K562 (cell line): ENCODE data around the gene CCDC159. TPM values are rescaled to one million over a fixed set of nuclear protein-coding genes. Genes with fewer than 3 reads are reported as not detected.

ENCODE experiments used
- ARID2 ChIP-seq: fragments of 450-650 bp; IDR thresholded peaks from 2 replicates; pipeline ENCODE4 v1.6.1; 2017; ENCODE audit warnings: antibody characterized with exemption, mild to moderate bottlenecking
- ASH1L ChIP-seq: fragments of 450-650 bp; IDR thresholded peaks from 2 replicates; pipeline ENCODE4 v1.6.1; 2018; ENCODE audit warnings: borderline replicate concordance, mild to moderate bottlenecking, low read depth; ENCODE audit not compliant: partially characterized antibody
- CEBPG ChIP-seq, 3 experiments: fragments of 200-800 bp in 1 of 3; sonication (Bioruptor generic) in 1 of 3; sonication (generic) in 1 of 3; formaldehyde crosslinking in 1 of 3; IDR thresholded peaks in 2 of 3; conservative IDR thresholded peaks in 1 of 3; 2 replicates each; pipeline versions ENCODE4 v1.6.1 to v1.8.0; 2016 to 2022; ENCODE audit warnings: missing compliant biosample characterization in 2 of 3, missing genetic modification characterization in 2 of 3, mild to moderate bottlenecking in 1 of 3, missing genetic modification reagents in 1 of 3
- ERF ChIP-seq: fragments of 450-650 bp; formaldehyde crosslinking; IDR thresholded peaks from 2 replicates; pipeline ENCODE4 v1.4.0; 2020; ENCODE audit warnings: mild to moderate bottlenecking, mixed read lengths
- FIP1L1 ChIP-seq: fragments of 200-400 bp; formaldehyde crosslinking; IDR thresholded peaks from 2 replicates; pipeline ENCODE4 v1.6.1; 2018; ENCODE audit warnings: mild to moderate bottlenecking, low read depth, low read length; ENCODE audit not compliant: poor library complexity, severe bottlenecking
- POLR2AphosphoS5 ChIP-seq: IDR thresholded peaks from 2 replicates; pipeline ENCODE4 v1.6.1; 2011; ENCODE audit warnings: mild to moderate bottlenecking, low read depth, low read length, moderate library complexity; ENCODE audit not compliant: control insufficient read depth, insufficient read depth
- RBM34 ChIP-seq: fragments of 200-400 bp; formaldehyde crosslinking; IDR thresholded peaks from 2 replicates; pipeline ENCODE4 v1.6.1; 2018; ENCODE audit warnings: low read length, borderline replicate concordance; ENCODE audit not compliant: insufficient read depth
- SMAD2 ChIP-seq: fragments of 150-350 bp; IDR thresholded peaks from 2 replicates; pipeline ENCODE4 v1.6.1; 2014; ENCODE audit warnings: low read depth, mild to moderate bottlenecking, low read length
- TAF15 ChIP-seq: fragments of 200-400 bp; formaldehyde crosslinking; IDR thresholded peaks from 2 replicates; pipeline ENCODE4 v1.6.1; 2017; ENCODE audit warnings: mild to moderate bottlenecking, low read depth, low read length, moderate library complexity
- XRCC5 ChIP-seq: fragments of 200-400 bp; formaldehyde crosslinking; IDR thresholded peaks from 2 replicates; pipeline ENCODE4 v1.6.1; 2017; ENCODE audit warnings: low read depth, mild to moderate bottlenecking, low read length
- ZBTB7A ChIP-seq: IDR thresholded peaks from 2 replicates; pipeline ENCODE4 v1.6.1; 2011; ENCODE audit warnings: low read depth, mild to moderate bottlenecking, low read length, moderate library complexity, borderline replicate concordance; ENCODE audit not compliant: control insufficient read depth
- ZNF143 ChIP-seq: sonication (generic); formaldehyde crosslinking; IDR thresholded peaks from 2 replicates; pipeline ENCODE4 v1.9.0; 2022; ENCODE audit warnings: mild to moderate bottlenecking, missing genetic modification reagents
- ZNF165 ChIP-seq: fragments of 250-450 bp; sonication (Bioruptor Pico); IDR thresholded peaks from 2 replicates; pipeline ENCODE4 v1.4.0; 2020; ENCODE audit warnings: borderline replicate concordance
- ZNF263 ChIP-seq: sonication (generic); formaldehyde crosslinking; IDR thresholded peaks from 2 replicates; pipeline ENCODE4 v1.8.0; 2022; ENCODE audit warnings: mild to moderate bottlenecking, missing genetic modification reagents, borderline replicate concordance
- polyA plus RNA-seq, 8 experiments: library from polyadenylated mRNA; depleted of rRNA in 4 of 8; stranded (reverse) in 5 of 8; unstranded in 3 of 8; fragments of >200 nt; fragmentation: Nextera tagmentation in 2 of 8; fragmentation: Illumina TruSeq in 1 of 8; extraction: Ambion mirVana in 2 of 8; extraction: Trizol in 1 of 8; gene quantifications; 2 replicates each; pipeline versions ENCODE4 v1.2.1 to v1.2.3, GENCODE V29; 2011 to 2014; ENCODE audit warnings: inconsistent platforms in 1 of 8, missing spikeins in 1 of 8
- total RNA-seq, 7 experiments: library from RNA; depleted of rRNA in 6 of 7; stranded (reverse); fragments of >200 nt in 6 of 7; fragmentation: Illumina TruSeq in 2 of 7; extraction: Trizol in 2 of 7; gene quantifications; 2 replicates each; pipeline versions ENCODE4 v1.2.1 to v1.2.3, GENCODE V29; 2011 to 2021; ENCODE audit warnings: low replicate concordance in 1 of 7
- TF ChIP-seq, protein P1 (sequence below): IDR thresholded peaks from 3 replicates; pipeline ENCODE4 v1.6.1; 2011; ENCODE audit warnings: borderline replicate concordance, mild to moderate bottlenecking, moderate library complexity; ENCODE audit not compliant: insufficient read length; ENCODE audit errors: extremely low read depth
- TF ChIP-seq, protein P2 (sequence below): sonication (generic); formaldehyde crosslinking; IDR thresholded peaks from 2 replicates; pipeline ENCODE4 v1.8.1; 2023; ENCODE audit warnings: mild to moderate bottlenecking, missing genetic modification reagents, moderate library complexity
- TF ChIP-seq, protein P3 (sequence below): sonication (generic); formaldehyde crosslinking; IDR thresholded peaks from 2 replicates; pipeline ENCODE4 v1.8.0; 2022; ENCODE audit warnings: mild to moderate bottlenecking, missing genetic modification reagents, borderline replicate concordance
- TF ChIP-seq, protein P4 (sequence below): fragments of 450-650 bp; IDR thresholded peaks from 2 replicates; pipeline ENCODE4 v1.6.1; 2016; ENCODE audit warnings: low read depth, mild to moderate bottlenecking, moderate library complexity

Gene CCDC159
- total and polyA plus RNA-seq, 9 of the 15 experiments (the other 6 are each of a cell fraction or from before 2014, with no cell fraction given): 0.68 to 10.1 (median 4.7) TPM

DNA sequence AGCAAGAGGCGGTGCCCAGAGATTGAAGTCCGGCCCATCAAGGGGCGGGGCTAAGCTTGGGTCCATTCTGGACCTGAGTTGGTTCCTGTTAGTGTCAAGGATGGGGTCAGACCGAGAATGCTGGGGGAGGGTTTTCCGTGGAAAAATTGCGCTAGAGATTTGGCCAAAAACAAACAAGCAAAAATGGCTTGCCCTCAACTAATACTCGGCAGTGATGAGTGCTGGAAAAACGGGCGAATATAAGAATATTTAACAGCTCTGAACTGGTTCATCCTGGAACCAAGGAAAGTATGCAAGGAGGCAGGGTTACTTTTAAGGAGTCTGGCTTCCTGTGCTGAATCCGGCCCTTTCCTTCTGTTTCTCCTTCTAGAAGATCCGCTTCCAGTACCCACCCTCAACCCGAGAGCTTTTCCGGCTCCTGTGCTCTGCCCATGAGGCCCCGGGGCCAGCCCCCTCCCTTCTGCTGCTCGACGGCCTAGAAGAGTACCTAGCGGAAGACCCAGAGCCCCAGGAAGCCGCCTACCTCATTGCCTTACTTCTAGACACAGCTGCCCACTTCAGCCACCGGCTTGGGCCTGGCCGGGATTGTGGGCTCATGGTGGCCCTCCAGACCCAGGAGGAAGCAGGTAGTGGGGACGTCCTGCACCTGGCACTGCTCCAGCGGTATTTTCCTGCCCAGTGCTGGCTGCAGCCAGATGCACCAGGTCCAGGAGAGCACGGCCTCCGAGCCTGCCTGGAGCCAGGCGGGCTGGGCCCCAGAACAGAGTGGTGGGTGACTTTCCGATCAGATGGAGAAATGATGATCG is 29.0 kb downstream of the CCDC159 start (continued):
- TF ChIP-seq, protein P1, sequence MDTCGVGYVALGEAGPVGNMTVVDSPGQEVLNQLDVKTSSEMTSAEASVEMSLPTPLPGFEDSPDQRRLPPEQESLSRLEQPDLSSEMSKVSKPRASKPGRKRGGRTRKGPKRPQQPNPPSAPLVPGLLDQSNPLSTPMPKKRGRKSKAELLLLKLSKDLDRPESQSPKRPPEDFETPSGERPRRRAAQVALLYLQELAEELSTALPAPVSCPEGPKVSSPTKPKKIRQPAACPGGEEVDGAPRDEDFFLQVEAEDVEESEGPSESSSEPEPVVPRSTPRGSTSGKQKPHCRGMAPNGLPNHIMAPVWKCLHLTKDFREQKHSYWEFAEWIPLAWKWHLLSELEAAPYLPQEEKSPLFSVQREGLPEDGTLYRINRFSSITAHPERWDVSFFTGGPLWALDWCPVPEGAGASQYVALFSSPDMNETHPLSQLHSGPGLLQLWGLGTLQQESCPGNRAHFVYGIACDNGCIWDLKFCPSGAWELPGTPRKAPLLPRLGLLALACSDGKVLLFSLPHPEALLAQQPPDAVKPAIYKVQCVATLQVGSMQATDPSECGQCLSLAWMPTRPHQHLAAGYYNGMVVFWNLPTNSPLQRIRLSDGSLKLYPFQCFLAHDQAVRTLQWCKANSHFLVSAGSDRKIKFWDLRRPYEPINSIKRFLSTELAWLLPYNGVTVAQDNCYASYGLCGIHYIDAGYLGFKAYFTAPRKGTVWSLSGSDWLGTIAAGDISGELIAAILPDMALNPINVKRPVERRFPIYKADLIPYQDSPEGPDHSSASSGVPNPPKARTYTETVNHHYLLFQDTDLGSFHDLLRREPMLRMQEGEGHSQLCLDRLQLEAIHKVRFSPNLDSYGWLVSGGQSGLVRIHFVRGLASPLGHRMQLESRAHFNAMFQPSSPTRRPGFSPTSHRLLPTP: no peak
- no peak for TF ChIP-seq POLR2AphosphoS5
- no peak for TF ChIP-seq FIP1L1
- TF ChIP-seq, protein P2, sequence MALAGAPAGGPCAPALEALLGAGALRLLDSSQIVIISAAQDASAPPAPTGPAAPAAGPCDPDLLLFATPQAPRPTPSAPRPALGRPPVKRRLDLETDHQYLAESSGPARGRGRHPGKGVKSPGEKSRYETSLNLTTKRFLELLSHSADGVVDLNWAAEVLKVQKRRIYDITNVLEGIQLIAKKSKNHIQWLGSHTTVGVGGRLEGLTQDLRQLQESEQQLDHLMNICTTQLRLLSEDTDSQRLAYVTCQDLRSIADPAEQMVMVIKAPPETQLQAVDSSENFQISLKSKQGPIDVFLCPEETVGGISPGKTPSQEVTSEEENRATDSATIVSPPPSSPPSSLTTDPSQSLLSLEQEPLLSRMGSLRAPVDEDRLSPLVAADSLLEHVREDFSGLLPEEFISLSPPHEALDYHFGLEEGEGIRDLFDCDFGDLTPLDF (CRISPR knock-in tag): no peak
- TF ChIP-seq XRCC5: no peak
- TF ChIP-seq, protein P3, sequence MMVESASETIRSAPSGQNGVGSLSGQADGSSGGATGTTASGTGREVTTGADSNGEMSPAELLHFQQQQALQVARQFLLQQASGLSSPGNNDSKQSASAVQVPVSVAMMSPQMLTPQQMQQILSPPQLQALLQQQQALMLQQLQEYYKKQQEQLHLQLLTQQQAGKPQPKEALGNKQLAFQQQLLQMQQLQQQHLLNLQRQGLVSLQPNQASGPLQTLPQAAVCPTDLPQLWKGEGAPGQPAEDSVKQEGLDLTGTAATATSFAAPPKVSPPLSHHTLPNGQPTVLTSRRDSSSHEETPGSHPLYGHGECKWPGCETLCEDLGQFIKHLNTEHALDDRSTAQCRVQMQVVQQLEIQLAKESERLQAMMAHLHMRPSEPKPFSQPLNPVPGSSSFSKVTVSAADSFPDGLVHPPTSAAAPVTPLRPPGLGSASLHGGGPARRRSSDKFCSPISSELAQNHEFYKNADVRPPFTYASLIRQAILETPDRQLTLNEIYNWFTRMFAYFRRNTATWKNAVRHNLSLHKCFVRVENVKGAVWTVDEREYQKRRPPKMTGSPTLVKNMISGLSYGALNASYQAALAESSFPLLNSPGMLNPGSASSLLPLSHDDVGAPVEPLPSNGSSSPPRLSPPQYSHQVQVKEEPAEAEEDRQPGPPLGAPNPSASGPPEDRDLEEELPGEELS: 0 out of 2 replicates have a peak, but pooled peaks have one; percentile 12
- TF ChIP-seq ZNF165 (CRISPR knock-in tag): no peak
- TF ChIP-seq, protein P4, sequence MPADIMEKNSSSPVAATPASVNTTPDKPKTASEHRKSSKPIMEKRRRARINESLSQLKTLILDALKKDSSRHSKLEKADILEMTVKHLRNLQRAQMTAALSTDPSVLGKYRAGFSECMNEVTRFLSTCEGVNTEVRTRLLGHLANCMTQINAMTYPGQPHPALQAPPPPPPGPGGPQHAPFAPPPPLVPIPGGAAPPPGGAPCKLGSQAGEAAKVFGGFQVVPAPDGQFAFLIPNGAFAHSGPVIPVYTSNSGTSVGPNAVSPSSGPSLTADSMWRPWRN: peak; percentile 22; the same call in 1 of the 2 replicates
- TF ChIP-seq RBM34: no peak
- no peak for TF ChIP-seq ZNF143
- TF ChIP-seq ASH1L: no peak
- TF ChIP-seq ARID2: no peak
- TF ChIP-seq ZNF263 (CRISPR knock-in tag): no peak
- no peak for TF ChIP-seq CEBPG (CRISPR knock-in tag; IDR thresholded peaks at IDR 0.05)
- TF ChIP-seq CEBPG (tag; conservative IDR thresholded peaks at IDR 0.05 in 1 of 2, IDR thresholded peaks at IDR 0.05 in 1 of 2): 0 out of 4 replicates have a peak, but pooled peaks of 1 of the 2 experiments have one; percentile 13
- peak; percentile 43; the same call in 1 of the 2 replicates for TF ChIP-seq ZBTB7A
- peak; percentile 12; the same call in 1 of the 2 replicates for TF ChIP-seq ERF (CRISPR knock-in tag)
- no peak for TF ChIP-seq TAF15
- no peak for TF ChIP-seq SMAD2
